Fibroblast of lung (primary cell): ENCODE results near the gene UMOD. TPM values are rescaled to one million over a fixed set of nuclear protein-coding genes. Genes with fewer than 3 reads are reported as not detected.

ENCODE experiments used
- DNase-seq, 2 donors: peaks; one replicate each; pipeline versions ENCODE4 v3.0.0 to v3.0.0-alpha.2; 2010; ENCODE audit warnings: low read depth in 2 of 2
- H2AFZ ChIP-seq: 2 replicates; pipeline ENCODE4 v1.5.1; 2012; ENCODE audit warnings: low read length, control low read depth, inconsistent platforms
- H3K27ac ChIP-seq: 2 replicates; pipeline ENCODE4 v1.5.1; 2011; ENCODE audit warnings: low read length, control low read depth; ENCODE audit not compliant: insufficient read depth
- H3K27me3 ChIP-seq: 2 replicates; pipeline ENCODE4 v1.5.1; 2011; ENCODE audit warnings: mild to moderate bottlenecking, low read length; ENCODE audit not compliant: control insufficient read depth, insufficient read depth
- H3K36me3 ChIP-seq: 2 replicates; pipeline ENCODE4 v1.5.1; 2011; ENCODE audit warnings: low read length; ENCODE audit not compliant: control insufficient read depth, insufficient read depth
- H3K4me1 ChIP-seq: 2 replicates; pipeline ENCODE4 v1.5.1; 2011; ENCODE audit warnings: low read length; ENCODE audit not compliant: control insufficient read depth, insufficient read depth; ENCODE audit errors: extremely low read depth
- H3K4me2 ChIP-seq: 2 replicates; pipeline ENCODE4 v1.5.1; 2011; ENCODE audit warnings: low read length, control low read depth; ENCODE audit not compliant: insufficient read depth; ENCODE audit errors: extremely low read depth
- H3K4me3 ChIP-seq, 4 experiments: fragments of 200-600 bp in 1 of 4; sonication (generic) in 1 of 4; replicated peaks in 1 of 4; 2 replicates each; pipeline ENCODE4 v1.5.1; 2011 to 2016; ENCODE audit warnings: low read length in 4 of 4, low read depth in 3 of 4, mild to moderate bottlenecking in 3 of 4, control low read depth in 2 of 4, inconsistent platforms in 1 of 4, mixed read lengths in 1 of 4; ENCODE audit not compliant: insufficient read depth in 1 of 4; ENCODE audit errors: control extremely low read depth in 1 of 4
- H3K79me2 ChIP-seq: 2 replicates; pipeline ENCODE4 v1.5.1; 2012; ENCODE audit warnings: mild to moderate bottlenecking, low read length, inconsistent platforms; ENCODE audit not compliant: control insufficient read depth, insufficient read depth
- H3K9ac ChIP-seq: 2 replicates; pipeline ENCODE4 v1.5.1; 2011; ENCODE audit warnings: mild to moderate bottlenecking, low read length, control low read depth; ENCODE audit not compliant: insufficient read depth
- H3K9me3 ChIP-seq: 2 replicates; pipeline ENCODE4 v1.5.1; 2012; ENCODE audit warnings: low read depth, low read length; ENCODE audit not compliant: control insufficient read depth, insufficient read depth
- H4K20me1 ChIP-seq: 2 replicates; pipeline ENCODE4 v1.5.1; 2011; ENCODE audit warnings: low read length; ENCODE audit not compliant: control insufficient read depth, insufficient read depth; ENCODE audit errors: extremely low read depth
- EZH2 ChIP-seq: IDR thresholded peaks from 2 replicates; pipeline ENCODE4 v1.5.1; 2012; ENCODE audit warnings: low read length, control low read depth, mild to moderate bottlenecking; ENCODE audit errors: missing control alignments
- polyA plus RNA-seq, 2 donors: library from polyadenylated mRNA; depleted of rRNA in 1 of 2; stranded (reverse) in 1 of 2; unstranded in 1 of 2; fragments of >200 nt; gene quantifications; 2 replicates each; pipeline ENCODE4 v1.2.1, GENCODE V29; 2011 to 2012; ENCODE audit warnings: missing spikeins in 1 of 2
- total RNA-seq: library from RNA; depleted of rRNA; stranded (reverse); fragments of >200 nt; gene quantifications from 2 replicates; pipeline ENCODE4 v1.2.1, GENCODE V29; 2014
- TF ChIP-seq, protein P1 (sequence below), 2 donors: IDR thresholded peaks in 1 of 2; conservative IDR thresholded peaks in 1 of 2; 1 replicate in 1 of 2; 2 replicates in 1 of 2; pipeline ENCODE4 v1.5.1; 2011 to 2012; ENCODE audit warnings: low read length in 2 of 2, control low read depth in 1 of 2, inconsistent platforms in 1 of 2, low read depth in 1 of 2, mild to moderate bottlenecking in 1 of 2

The UMOD gene
- total and polyA plus RNA-seq, 2 donors (not counting 1 experiment from before 2014, with no cell fraction given), result not detected

GRCh38 chr16:20353379-20353778, 864 bp upstream of the UMOD start:
- H3K9me3 ChIP-seq, result no peaks in the 10 kb centered on the region
- H3K27me3 ChIP-seq, result no peaks in the 10 kb centered on the region
- H2AFZ ChIP-seq, result no peak overlapping the region
- no peak overlapping the region for H3K4me2 ChIP-seq
- H3K36me3 ChIP-seq, result no peaks in the 10 kb centered on the region
- no peak overlapping the region for H3K4me3 ChIP-seq
- H3K9ac ChIP-seq, result no peak overlapping the region
- no peaks in the 10 kb centered on the region for H3K4me1 ChIP-seq
- no peaks in the 10 kb centered on the region for H3K79me2 ChIP-seq
- H3K27ac ChIP-seq, result no peak overlapping the region
- DNase-seq, result no peak
- TF ChIP-seq, protein P1, sequence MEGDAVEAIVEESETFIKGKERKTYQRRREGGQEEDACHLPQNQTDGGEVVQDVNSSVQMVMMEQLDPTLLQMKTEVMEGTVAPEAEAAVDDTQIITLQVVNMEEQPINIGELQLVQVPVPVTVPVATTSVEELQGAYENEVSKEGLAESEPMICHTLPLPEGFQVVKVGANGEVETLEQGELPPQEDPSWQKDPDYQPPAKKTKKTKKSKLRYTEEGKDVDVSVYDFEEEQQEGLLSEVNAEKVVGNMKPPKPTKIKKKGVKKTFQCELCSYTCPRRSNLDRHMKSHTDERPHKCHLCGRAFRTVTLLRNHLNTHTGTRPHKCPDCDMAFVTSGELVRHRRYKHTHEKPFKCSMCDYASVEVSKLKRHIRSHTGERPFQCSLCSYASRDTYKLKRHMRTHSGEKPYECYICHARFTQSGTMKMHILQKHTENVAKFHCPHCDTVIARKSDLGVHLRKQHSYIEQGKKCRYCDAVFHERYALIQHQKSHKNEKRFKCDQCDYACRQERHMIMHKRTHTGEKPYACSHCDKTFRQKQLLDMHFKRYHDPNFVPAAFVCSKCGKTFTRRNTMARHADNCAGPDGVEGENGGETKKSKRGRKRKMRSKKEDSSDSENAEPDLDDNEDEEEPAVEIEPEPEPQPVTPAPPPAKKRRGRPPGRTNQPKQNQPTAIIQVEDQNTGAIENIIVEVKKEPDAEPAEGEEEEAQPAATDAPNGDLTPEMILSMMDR (conservative IDR thresholded peaks at IDR 0.05 in 1 of 2, IDR thresholded peaks at IDR 0.05 in 1 of 2; ENCODE audit: low read depth in 1 of 2, low read length in 2 of 2), result no peak
- no peaks in the 10 kb centered on the region for H4K20me1 ChIP-seq

GRCh38 chr16:20349615-20350014, 2.9 kb downstream of the UMOD start:
- Histone ChIP-seq H3K9ac (no peak overlapping the region), H3K36me3 (no peaks in the 10 kb centered on the region), H4K20me1 (no peaks in the 10 kb centered on the region), H3K79me2 (no peaks in the 10 kb centered on the region), H3K4me2 (no peak overlapping the region), H3K9me3 (no peaks in the 10 kb centered on the region), H3K27ac (no peak overlapping the region), H2AFZ (no peak overlapping the region), H3K4me1 (no peaks in the 10 kb centered on the region), H3K27me3 (no peaks in the 10 kb centered on the region), H3K4me3 (no peak overlapping the region)
- no peak for DNase-seq
- no peak for TF ChIP-seq EZH2
- TF ChIP-seq, protein P1 (conservative IDR thresholded peaks at IDR 0.05 in 1 of 2, IDR thresholded peaks at IDR 0.05 in 1 of 2; ENCODE audit: low read depth in 1 of 2, low read length in 2 of 2), result no peak

DNA sequence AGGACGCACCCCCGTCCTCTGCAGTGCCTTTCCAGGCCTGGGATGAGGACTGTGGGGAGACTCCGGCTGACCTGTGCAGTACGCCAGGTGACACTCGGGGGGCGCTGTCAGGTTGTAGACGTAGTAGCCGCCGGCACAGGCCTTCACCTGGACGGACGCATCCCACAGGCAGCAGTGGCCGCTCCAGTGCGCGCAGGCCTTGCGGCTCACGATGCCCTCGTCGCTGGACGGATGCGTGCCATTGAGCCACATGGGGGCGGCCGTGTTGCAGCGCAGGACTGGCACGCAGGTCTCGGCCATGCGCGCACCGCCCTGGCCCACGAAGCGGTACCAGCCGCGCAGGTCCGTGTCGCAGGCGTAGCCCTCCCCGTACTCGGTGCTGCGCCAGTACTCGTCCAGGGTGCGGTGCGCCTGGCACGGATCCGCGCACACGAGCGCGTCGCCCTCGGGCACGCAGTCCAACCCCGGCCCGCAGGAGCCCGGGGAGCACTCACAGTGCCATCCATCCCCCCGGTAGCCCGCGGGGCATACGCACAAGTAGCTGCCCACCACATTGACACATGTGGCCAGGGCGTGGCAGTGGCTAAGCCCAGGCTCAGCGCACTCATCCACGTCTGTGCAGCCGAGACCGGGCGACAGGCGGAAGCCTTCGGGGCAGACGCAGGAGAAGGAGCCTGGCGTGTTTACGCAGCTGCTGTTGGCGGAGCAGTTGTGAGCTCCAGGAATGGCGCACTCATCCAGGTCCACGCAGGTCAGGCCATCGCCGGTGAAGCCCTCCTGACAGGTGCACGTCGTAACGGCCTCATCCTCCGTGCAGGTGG, 3.9 kb downstream of the UMOD start:
- no peak overlapping the region for H2AFZ ChIP-seq
- H3K4me2 ChIP-seq, result no peak overlapping the region
- no peaks in the 10 kb centered on the region for H3K27me3 ChIP-seq
- H3K79me2 ChIP-seq, result no peaks in the 10 kb centered on the region
- H3K4me1 ChIP-seq, result no peaks in the 10 kb centered on the region
- H3K36me3 ChIP-seq, result no peaks in the 10 kb centered on the region
- no peaks in the 10 kb centered on the region for H3K9me3 ChIP-seq
- no peak overlapping the region for H3K4me3 ChIP-seq
- no peaks in the 10 kb centered on the region for H4K20me1 ChIP-seq
- H3K27ac ChIP-seq, result no peak overlapping the region
- no peak for DNase-seq
- no peak overlapping the region for H3K9ac ChIP-seq
- TF ChIP-seq, protein P1 (conservative IDR thresholded peaks at IDR 0.05 in 1 of 2, IDR thresholded peaks at IDR 0.05 in 1 of 2; ENCODE audit: low read depth in 1 of 2, low read length in 2 of 2), result no peak
- TF ChIP-seq EZH2, result no peak
